DMS153 (cell line): ENCODE measurements around the gene CIROP.

Experiments used
- DNase-seq: peaks from one replicate; lab custom pipeline; 2025; lab: John Stamatoyannopoulos, UW

The CIROP gene

GRCh38 chr14:23093526-23093925 lies 11.3 kb downstream of the CIROP start:
- DNase-seq, result no peak

- no peak for DNase-seq
Observed at GRCh38 chr14:23093104-23093503, 11.7 kb downstream of the CIROP start.

GRCh38 chr14:23091294-23092225 lies 13.2 kb downstream of the CIROP start:
- no peak for DNase-seq

- no peak for DNase-seq
Observed at GRCh38 chr14:23090254-23090636, 14.5 kb downstream of the CIROP start.

- no peak for DNase-seq
Observed at GRCh38 chr14:23089498-23090253, 15.1 kb downstream of the CIROP start.

- DNase-seq, result no peak
Observed at GRCh38 chr14:23086565-23086964, 18.2 kb downstream of the CIROP start.

- no peak for DNase-seq
Observed at GRCh38 chr14:23085458-23085857, 19.3 kb downstream of the CIROP start.

GRCh38 chr14:23080474-23080873 lies 24.3 kb downstream of the CIROP start:
- DNase-seq, result no peak

GRCh38 chr14:23079716-23080115 lies 25.1 kb downstream of the CIROP start:
- no peak for DNase-seq

- DNase-seq, result no peak
Observed at GRCh38 chr14:23078692-23079116, 26.1 kb downstream of the CIROP start.

- no peak for DNase-seq
Observed at GRCh38 chr14:23077962-23078361, 26.8 kb downstream of the CIROP start.

GRCh38 chr14:23076785-23077408 lies 27.9 kb downstream of the CIROP start:
- no peak for DNase-seq

- DNase-seq, result no peak
Observed at GRCh38 chr14:23074906-23075305, 29.9 kb downstream of the CIROP start.

- no peak for DNase-seq
Observed at GRCh38 chr14:23071921-23072539, 32.8 kb downstream of the CIROP start.

- no peak for DNase-seq
Observed at GRCh38 chr14:23071244-23071920, 33.4 kb downstream of the CIROP start.

- no peak for DNase-seq
Observed at GRCh38 chr14:23070262-23071129, 34.3 kb downstream of the CIROP start.

- DNase-seq, result no peak
Observed at GRCh38 chr14:23069413-23069806, 35.4 kb downstream of the CIROP start.

GRCh38 chr14:23068789-23069412 lies 35.9 kb downstream of the CIROP start:
- no peak for DNase-seq

- DNase-seq, result no peak
Observed at GRCh38 chr14:23067847-23068788, 36.7 kb downstream of the CIROP start.
